Nephron progenitor cell (in vitro differentiated cells): ENCODE results near the gene DMD.

Experiments
- DNase-seq: peaks from one replicate; pipeline ENCODE4 v3.0.0; 2021
- H3K27ac Mint-ChIP-seq: 2 replicates; pipeline ENCODE4 v1.8.0; 2021; ENCODE audit warnings: mild to moderate bottlenecking, moderate library complexity, mixed read lengths
- H3K27me3 Mint-ChIP-seq: 2 replicates; pipeline ENCODE4 v1.8.0; 2021; ENCODE audit warnings: mild to moderate bottlenecking, low read depth, mixed read lengths; ENCODE audit not compliant: poor library complexity
- H3K36me3 Mint-ChIP-seq: 2 replicates; pipeline ENCODE4 v1.8.0; 2021; ENCODE audit warnings: low read depth, mixed read lengths
- H3K4me1 Mint-ChIP-seq: 2 replicates; pipeline ENCODE4 v1.8.0; 2021; ENCODE audit warnings: mixed read lengths
- H3K4me3 Mint-ChIP-seq: 2 replicates; pipeline ENCODE4 v1.8.0; 2021; ENCODE audit warnings: mild to moderate bottlenecking, moderate library complexity, mixed read lengths
- H3K9me3 Mint-ChIP-seq: 2 replicates; pipeline ENCODE4 v1.8.0; 2021; ENCODE audit warnings: mild to moderate bottlenecking, moderate library complexity, mixed read lengths
- TF ChIP-seq, protein P1 (sequence below): fragments of 200-600 bp; sonication (generic); IDR thresholded peaks from 2 replicates; pipeline ENCODE4 v1.5.0; 2021; ENCODE audit warnings: antibody characterized with exemption

The DMD gene

DNA sequence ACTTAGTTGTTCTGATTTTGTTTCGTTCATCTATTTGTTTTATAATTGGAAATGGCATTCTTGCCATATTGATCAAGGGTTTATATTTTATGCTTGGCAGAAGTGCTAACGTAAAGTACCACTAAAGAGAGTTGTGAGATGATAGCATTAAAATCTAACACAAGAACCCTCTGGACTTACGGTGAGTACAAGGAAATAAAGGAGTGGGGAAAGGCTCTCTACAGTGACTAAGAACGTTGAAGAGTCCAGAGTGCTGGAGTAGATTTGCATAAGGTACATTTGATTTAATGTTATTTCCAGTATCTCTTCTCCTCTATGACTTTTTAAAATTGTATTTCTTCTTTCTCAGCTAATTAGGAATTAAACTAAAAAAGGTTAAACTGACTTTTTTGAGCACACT is 612.6 kb downstream of the DMD start:
- Mint-ChIP-seq H3K27ac (no peak overlapping the region), H3K4me3 (no peak overlapping the region), H3K9me3 (no peaks in the 10 kb centered on the region), H3K27me3 (no peaks in the 10 kb centered on the region), H3K36me3 (no peaks in the 10 kb centered on the region), H3K4me1 (no peaks in the 10 kb centered on the region)
- no peak for DNase-seq
- TF ChIP-seq, protein P1, sequence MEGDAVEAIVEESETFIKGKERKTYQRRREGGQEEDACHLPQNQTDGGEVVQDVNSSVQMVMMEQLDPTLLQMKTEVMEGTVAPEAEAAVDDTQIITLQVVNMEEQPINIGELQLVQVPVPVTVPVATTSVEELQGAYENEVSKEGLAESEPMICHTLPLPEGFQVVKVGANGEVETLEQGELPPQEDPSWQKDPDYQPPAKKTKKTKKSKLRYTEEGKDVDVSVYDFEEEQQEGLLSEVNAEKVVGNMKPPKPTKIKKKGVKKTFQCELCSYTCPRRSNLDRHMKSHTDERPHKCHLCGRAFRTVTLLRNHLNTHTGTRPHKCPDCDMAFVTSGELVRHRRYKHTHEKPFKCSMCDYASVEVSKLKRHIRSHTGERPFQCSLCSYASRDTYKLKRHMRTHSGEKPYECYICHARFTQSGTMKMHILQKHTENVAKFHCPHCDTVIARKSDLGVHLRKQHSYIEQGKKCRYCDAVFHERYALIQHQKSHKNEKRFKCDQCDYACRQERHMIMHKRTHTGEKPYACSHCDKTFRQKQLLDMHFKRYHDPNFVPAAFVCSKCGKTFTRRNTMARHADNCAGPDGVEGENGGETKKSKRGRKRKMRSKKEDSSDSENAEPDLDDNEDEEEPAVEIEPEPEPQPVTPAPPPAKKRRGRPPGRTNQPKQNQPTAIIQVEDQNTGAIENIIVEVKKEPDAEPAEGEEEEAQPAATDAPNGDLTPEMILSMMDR: no peak

DNA sequence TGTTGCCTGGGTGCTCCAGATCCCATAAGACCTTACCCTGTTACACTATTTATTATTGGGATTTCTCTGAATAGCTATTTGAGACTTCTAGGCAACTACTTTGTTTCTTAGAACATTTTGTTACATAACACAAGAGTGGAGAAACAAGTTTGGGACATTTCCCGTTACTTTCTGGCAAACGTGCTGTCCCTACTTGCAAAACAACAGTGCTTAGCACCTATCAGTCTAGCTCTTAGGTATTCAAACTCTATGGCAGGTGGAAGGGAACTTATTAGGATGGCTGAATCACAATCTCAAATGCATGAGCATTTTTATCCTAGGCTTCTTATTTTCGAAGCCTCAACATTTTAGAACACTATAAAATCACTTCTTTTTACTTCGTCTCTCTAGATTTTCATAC is 613.6 kb downstream of the DMD start:
- no peak overlapping the region for H3K27ac Mint-ChIP-seq
- no peak for DNase-seq
- no peaks in the 10 kb centered on the region for H3K9me3 Mint-ChIP-seq
- no peaks in the 10 kb centered on the region for H3K4me1 Mint-ChIP-seq
- TF ChIP-seq, protein P1: no peak
- H3K4me3 Mint-ChIP-seq: no peak overlapping the region
- H3K36me3 Mint-ChIP-seq: no peaks in the 10 kb centered on the region
- H3K27me3 Mint-ChIP-seq: no peaks in the 10 kb centered on the region

DNA sequence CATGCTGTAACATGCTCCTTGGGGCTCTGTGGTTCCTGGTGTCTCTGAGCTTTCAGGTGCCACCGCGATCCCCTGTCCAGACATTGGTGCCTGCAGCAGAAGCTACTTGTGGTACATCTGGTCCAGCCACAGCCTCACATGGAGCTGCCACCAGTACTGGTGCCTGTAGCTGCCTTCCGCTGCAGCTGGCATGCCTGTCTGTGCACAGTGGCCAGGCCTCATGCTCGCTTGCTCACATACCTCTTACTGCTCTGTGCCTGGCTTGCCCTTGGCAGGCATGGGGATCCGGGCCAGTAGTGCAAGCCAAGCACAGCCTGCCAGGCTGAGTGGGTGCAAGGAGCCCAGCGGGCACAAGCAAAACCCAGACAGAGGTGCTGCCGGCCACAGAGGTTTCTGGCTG is 618.6 kb downstream of the DMD start:
- Mint-ChIP-seq H3K4me1 (no peaks in the 10 kb centered on the region), H3K36me3 (no peaks in the 10 kb centered on the region), H3K4me3 (no peak overlapping the region), H3K27me3 (no peaks in the 10 kb centered on the region), H3K9me3 (peaks cover 5% of the 10 kb centered on the region), H3K27ac (no peak overlapping the region)
- TF ChIP-seq, protein P1: no peak
- no peak for DNase-seq

- Mint-ChIP-seq H3K27me3 (no peaks in the 10 kb centered on the region), H3K4me1 (no peaks in the 10 kb centered on the region), H3K4me3 (no peak overlapping the region), H3K36me3 (no peaks in the 10 kb centered on the region), H3K27ac (no peak overlapping the region), H3K9me3 (peaks cover 5% of the 10 kb centered on the region)
- TF ChIP-seq, protein P1: no peak
- DNase-seq: no peak
Observed at GRCh38 chrX:32591589-32591988, 619.8 kb downstream of the DMD start.

- no peak overlapping the region for H3K27ac Mint-ChIP-seq
- no peaks in the 10 kb centered on the region for H3K9me3 Mint-ChIP-seq
- no peak overlapping the region for H3K4me3 Mint-ChIP-seq
- H3K27me3 Mint-ChIP-seq: no peaks in the 10 kb centered on the region
- no peak for DNase-seq
- TF ChIP-seq, protein P1: no peak
- H3K4me1 Mint-ChIP-seq: no peaks in the 10 kb centered on the region
- H3K36me3 Mint-ChIP-seq: no peaks in the 10 kb centered on the region
Observed at GRCh38 chrX:32582729-32583128, 628.6 kb downstream of the DMD start.

- TF ChIP-seq, protein P1: no peak
- no peak overlapping the region for H3K27ac Mint-ChIP-seq
- no peaks in the 10 kb centered on the region for H3K27me3 Mint-ChIP-seq
- H3K4me3 Mint-ChIP-seq: no peak overlapping the region
- H3K36me3 Mint-ChIP-seq: no peaks in the 10 kb centered on the region
- no peaks in the 10 kb centered on the region for H3K9me3 Mint-ChIP-seq
- no peak for DNase-seq
- no peaks in the 10 kb centered on the region for H3K4me1 Mint-ChIP-seq
Observed at GRCh38 chrX:32576885-32577284, 634.5 kb downstream of the DMD start.
